ENCODE measurements around the gene PTK7. TPM values are rescaled to one million over a fixed set of nuclear protein-coding genes. Genes with fewer than 3 reads are reported as not detected.

Gene PTK7
- total RNA-seq, 1 experiment from 2014 or later = 165 TPM

GRCh38 chr6:43183441-43183840 lies 107.3 kb downstream of the PTK7 start:
- Mint-ChIP-seq H3K27ac (no peak overlapping the region), H3K4me1 (peaks cover 20% of the 10 kb centered on the region), H3K4me3 (peak overlapping the region; percentile 89), H3K9me3 (no peaks in the 10 kb centered on the region), H3K27me3 (ENCODE audit: low read depth) (no peaks in the 10 kb centered on the region; the same call in 1 of the 2 replicates), H3K36me3 (peaks cover 7% of the 10 kb centered on the region)
- DNase-seq (ENCODE audit: low spot score) (no peak), ATAC-seq (no peak)
- ChIA-PET CTCF (interaction anchor here (1.6 kb wide), 1 partner anchor 46 kb away, joined by 11 read pairs; the partner anchor contains the start of gene DNPH1), POLR2A (interaction anchor here (0.7 kb wide), 1 partner anchor 9 kb away, joined by 3 read pairs; no protein-coding TSS in a partner anchor)
- no peak for TF ChIP-seq CTCF (IDR thresholded peaks at IDR 0.05)
- TF ChIP-seq PRDM15 (CRISPR knock-in tag; IDR thresholded peaks at IDR 0.05) = no peak
- no peak for TF ChIP-seq HMGA2 (CRISPR knock-in tag; IDR thresholded peaks at IDR 0.05)
- TF ChIP-seq AFF4 (CRISPR knock-in tag; IDR thresholded peaks at IDR 0.05; ENCODE audit: borderline replicate concordance) = no peak
- no peak for TF ChIP-seq OVOL2 (CRISPR knock-in tag; IDR thresholded peaks at IDR 0.05; ENCODE audit: borderline replicate concordance)
- no peak for TF ChIP-seq E2F5 (CRISPR knock-in tag; IDR thresholded peaks at IDR 0.05)
- no peak for TF ChIP-seq ZNF263 (CRISPR knock-in tag; IDR thresholded peaks at IDR 0.05; ENCODE audit: low read depth)
- TF ChIP-seq MLX (CRISPR knock-in tag; IDR thresholded peaks at IDR 0.05) = no peak
- no peak for TF ChIP-seq ATF6 (CRISPR knock-in tag; IDR thresholded peaks at IDR 0.05)
- no peak for TF ChIP-seq AR (CRISPR knock-in tag; IDR thresholded peaks at IDR 0.05)
- no peak for TF ChIP-seq ZNF532 (CRISPR knock-in tag; IDR thresholded peaks at IDR 0.05; ENCODE audit: borderline replicate concordance)
- TF ChIP-seq EMX1 (CRISPR knock-in tag; IDR thresholded peaks at IDR 0.05) = no peak
- no peak for TF ChIP-seq ZNF425 (CRISPR knock-in tag; conservative IDR thresholded peaks at IDR 0.05)

Measured in WTC11 (cell line).